GM19324 (cell line): Measurements from ENCODE around the gene TRMT2A.

Experiments used
- ATAC-seq: cut with Tn5 transposase; IDR thresholded peaks from one replicate; pipeline ENCODE4 v1.9.1; 2021; ENCODE audit warnings: mild to moderate bottlenecking, moderate library complexity; ENCODE audit not compliant: unreplicated experiment, low FRiP score

Gene TRMT2A

GRCh38 chr22:20149257-20150250 lies 32.5 kb upstream of the TRMT2A start:
- no peak for ATAC-seq

- ATAC-seq: no peak
Measured at GRCh38 chr22:20148414-20148813, 31.4 kb upstream of the TRMT2A start.

- ATAC-seq: no peak
Measured at GRCh38 chr22:20147237-20147988, 30.4 kb upstream of the TRMT2A start.

- ATAC-seq: no peak
Measured at GRCh38 chr22:20146777-20147176, 29.8 kb upstream of the TRMT2A start.

GRCh38 chr22:20145832-20146223 lies 28.8 kb upstream of the TRMT2A start:
- no peak for ATAC-seq

GRCh38 chr22:20145206-20145831 lies 28.3 kb upstream of the TRMT2A start:
- ATAC-seq: no peak

- no peak for ATAC-seq
Measured at GRCh38 chr22:20143883-20144665, 27.0 kb upstream of the TRMT2A start.

GRCh38 chr22:20142711-20143621 lies 25.9 kb upstream of the TRMT2A start:
- ATAC-seq: no peak

- no peak for ATAC-seq
Measured at GRCh38 chr22:20141186-20142077, 24.4 kb upstream of the TRMT2A start.

GRCh38 chr22:20140521-20140964 lies 23.5 kb upstream of the TRMT2A start:
- no peak for ATAC-seq

- no peak for ATAC-seq
Measured at GRCh38 chr22:20140107-20140445, 23.1 kb upstream of the TRMT2A start.

GRCh38 chr22:20139391-20140106 lies 22.5 kb upstream of the TRMT2A start:
- no peak for ATAC-seq

- ATAC-seq: no peak
Measured at GRCh38 chr22:20138868-20139267, 21.8 kb upstream of the TRMT2A start.

GRCh38 chr22:20138417-20138738 lies 21.4 kb upstream of the TRMT2A start:
- no peak for ATAC-seq

GRCh38 chr22:20137671-20138416 lies 20.8 kb upstream of the TRMT2A start:
- no peak for ATAC-seq

- no peak for ATAC-seq
Measured at GRCh38 chr22:20137113-20137512, 20.1 kb upstream of the TRMT2A start.

GRCh38 chr22:20136603-20136873 lies 19.5 kb upstream of the TRMT2A start:
- no peak for ATAC-seq
